ENCODE measurements around the gene G6PD.

The G6PD gene

GRCh38 chrX:154519389-154519788, 27.3 kb downstream of the G6PD start:
- DNase-seq (ENCODE audit: insufficient read length, low spot score) (no peak), FAIRE-seq (no peak)
- TF ChIP-seq, protein P1, sequence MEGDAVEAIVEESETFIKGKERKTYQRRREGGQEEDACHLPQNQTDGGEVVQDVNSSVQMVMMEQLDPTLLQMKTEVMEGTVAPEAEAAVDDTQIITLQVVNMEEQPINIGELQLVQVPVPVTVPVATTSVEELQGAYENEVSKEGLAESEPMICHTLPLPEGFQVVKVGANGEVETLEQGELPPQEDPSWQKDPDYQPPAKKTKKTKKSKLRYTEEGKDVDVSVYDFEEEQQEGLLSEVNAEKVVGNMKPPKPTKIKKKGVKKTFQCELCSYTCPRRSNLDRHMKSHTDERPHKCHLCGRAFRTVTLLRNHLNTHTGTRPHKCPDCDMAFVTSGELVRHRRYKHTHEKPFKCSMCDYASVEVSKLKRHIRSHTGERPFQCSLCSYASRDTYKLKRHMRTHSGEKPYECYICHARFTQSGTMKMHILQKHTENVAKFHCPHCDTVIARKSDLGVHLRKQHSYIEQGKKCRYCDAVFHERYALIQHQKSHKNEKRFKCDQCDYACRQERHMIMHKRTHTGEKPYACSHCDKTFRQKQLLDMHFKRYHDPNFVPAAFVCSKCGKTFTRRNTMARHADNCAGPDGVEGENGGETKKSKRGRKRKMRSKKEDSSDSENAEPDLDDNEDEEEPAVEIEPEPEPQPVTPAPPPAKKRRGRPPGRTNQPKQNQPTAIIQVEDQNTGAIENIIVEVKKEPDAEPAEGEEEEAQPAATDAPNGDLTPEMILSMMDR (IDR thresholded peaks at IDR 0.05; ENCODE audit: insufficient read depth, missing control alignments): no peak

- FAIRE-seq (no peak), DNase-seq (ENCODE audit: insufficient read length, low spot score) (no peak)
- TF ChIP-seq, protein P1 (IDR thresholded peaks at IDR 0.05; ENCODE audit: insufficient read depth, missing control alignments): no peak
These were observed 29.4 kb downstream of the G6PD start for GRCh38 chrX:154517101-154517781.

GRCh38 chrX:154516656-154517100, 30.0 kb downstream of the G6PD start:
- TF ChIP-seq, protein P1 (IDR thresholded peaks at IDR 0.05; ENCODE audit: insufficient read depth, missing control alignments): no peak
- peak; percentile 55 for FAIRE-seq
- no peak for DNase-seq (ENCODE audit: insufficient read length, low spot score)

GRCh38 chrX:154515966-154516655, 30.5 kb downstream of the G6PD start, which contains the start of gene FAM3A:
Gene FAM3A (minus strand): TSS chrX:154516232. CDS start chrX:154515772, 460 bp downstream.
- TF ChIP-seq, protein P1 (IDR thresholded peaks at IDR 0.05; ENCODE audit: insufficient read depth, missing control alignments): no peak
- no peak for FAIRE-seq
- peak; percentile 38 for DNase-seq (ENCODE audit: insufficient read length, low spot score)

GRCh38 chrX:154515090-154515965, 31.3 kb downstream of the G6PD start:
- DNase-seq (ENCODE audit: insufficient read length, low spot score) (no peak), FAIRE-seq (no peak)
- TF ChIP-seq, protein P1 (IDR thresholded peaks at IDR 0.05; ENCODE audit: insufficient read depth, missing control alignments): no peak

DNA sequence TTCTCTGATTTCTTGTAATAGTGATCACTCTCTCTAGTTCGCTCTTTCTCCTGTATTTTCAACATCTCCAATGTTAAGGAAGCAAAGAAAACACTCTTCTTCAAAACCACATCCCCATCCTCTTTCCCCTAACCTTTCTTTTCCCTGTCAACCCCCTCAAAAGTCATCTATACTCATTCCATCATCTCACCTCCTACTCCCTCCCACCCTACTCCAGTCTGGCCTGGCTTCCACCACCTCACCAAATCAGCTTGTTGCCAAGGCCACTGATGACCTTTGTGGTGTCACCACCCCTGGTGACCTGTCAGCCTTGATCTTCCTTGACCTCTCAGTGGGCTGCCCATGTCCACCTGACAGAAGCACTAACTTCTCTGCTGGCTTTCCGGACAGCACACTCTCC, 32.9 kb downstream of the G6PD start:
- FAIRE-seq: no peak
- DNase-seq (ENCODE audit: insufficient read length, low spot score): no peak
- TF ChIP-seq, protein P1 (IDR thresholded peaks at IDR 0.05; ENCODE audit: insufficient read depth, missing control alignments): no peak

Data from D721Med (cell line).